CD4-positive, alpha-beta T cell treated with Interferon alpha-2 for 1 hour (primary cell): ENCODE measurements around the gene CLIC5.

Experiments
- DNase-seq, 2 donors: peaks; one replicate each; pipeline ENCODE4 v3.0.0-alpha.2; 2020 to 2022

CLIC5 gene

DNA sequence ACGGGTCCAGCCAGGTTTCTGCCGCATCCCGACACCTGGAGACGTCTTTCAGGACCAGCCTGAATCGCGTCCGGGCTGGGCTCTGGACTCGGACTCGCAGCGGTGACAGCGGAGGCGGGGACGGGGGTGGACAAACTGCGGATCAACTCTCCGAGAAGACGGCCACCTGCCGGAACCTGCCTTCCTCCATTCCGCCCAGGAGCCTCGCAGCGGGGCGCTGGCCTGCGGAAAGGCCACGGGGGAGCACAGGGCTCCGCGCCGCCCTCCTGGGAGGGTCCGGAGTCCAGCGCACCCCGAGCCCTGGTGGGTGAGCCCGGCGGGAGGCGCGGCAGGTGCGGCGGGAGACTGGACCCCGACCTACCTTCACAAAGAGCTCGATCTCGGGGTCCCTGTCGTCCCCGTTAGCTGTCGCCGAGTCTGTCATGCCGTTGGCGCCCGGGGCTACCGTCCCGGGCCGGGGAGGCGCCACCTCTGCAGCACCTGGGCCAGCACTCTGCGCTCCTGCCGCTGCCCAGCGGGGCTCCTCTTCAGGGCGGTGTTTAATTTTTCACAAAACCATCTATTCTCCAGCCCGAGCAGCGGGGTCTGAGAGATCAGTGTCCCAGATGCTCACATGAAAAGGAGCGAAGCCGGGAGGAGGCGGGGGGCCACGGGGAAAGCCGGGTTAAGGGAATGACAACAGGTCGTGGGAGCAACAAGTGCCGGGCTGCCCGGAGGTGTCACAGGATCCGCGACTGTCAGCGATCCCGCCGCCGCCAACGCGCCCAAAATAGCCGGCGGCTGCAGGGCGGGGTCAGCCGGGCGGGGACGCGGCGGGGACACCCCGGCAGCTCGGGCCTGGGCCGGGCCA is at the start of gene CLIC5:
Gene CLIC5 (minus strand): TSS at position 742 of the 850 bp plus-strand sequence. CDS start 318 bp downstream, at position 424.
- DNase-seq, result peak; percentile 8 to 44

DNA sequence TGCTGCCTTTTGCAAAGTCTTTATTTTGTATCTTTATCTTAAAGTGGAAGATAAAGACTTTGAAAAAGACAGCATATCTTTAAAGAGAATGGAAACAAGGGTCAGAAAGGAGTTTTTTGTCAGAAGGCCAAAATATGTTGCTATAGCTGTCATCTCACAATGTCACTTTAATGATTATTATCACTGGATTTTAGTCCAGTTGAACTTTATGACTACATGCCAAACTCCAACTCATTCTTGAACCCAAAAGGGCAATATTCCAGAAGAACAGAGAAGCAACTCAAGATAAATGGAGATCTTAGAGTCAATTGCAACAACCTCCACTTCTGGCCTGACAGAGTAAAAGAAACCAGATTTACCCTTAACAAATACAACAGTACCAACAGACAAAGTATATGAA is 47.3 kb upstream of the CLIC5 start:
- DNase-seq, result no peak

DNA sequence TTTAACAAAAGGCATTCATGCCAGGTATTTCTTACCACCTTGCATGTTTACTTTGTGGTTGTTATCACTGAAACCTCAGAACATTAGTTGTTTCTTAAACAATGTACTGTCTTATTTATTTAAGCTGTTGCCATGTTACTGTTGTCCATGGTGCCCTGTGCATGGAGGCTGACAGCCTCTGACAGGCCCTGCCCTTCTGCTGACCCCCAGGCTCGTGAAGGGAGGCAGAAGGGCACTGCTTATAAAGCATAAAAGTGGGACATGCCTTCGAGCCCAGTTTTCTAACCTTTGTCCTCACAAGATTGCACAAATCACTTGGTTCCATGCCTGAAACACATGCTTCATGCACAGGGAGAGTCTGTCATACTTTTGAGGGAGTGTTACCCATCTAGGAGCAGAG is 46.7 kb upstream of the CLIC5 start:
- DNase-seq, result no peak

DNA sequence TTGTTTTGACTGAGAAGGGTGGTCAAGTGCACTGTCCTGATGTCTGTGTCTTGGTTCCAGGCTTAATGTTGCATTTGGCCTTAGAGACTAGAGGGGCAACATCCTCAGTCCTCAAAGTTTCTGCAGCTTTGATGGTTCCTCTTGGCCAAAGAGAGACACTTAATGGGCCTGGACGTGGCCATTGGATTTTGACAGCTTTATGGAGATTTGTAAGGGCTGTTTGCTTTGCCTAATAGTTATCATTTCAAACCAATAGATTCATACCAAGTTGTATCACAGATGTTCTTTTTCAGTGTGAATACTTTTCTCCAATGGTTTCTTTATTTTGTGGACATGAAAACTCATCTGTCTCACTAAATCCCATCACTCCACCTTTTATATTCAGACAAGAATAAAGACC is 45.8 kb upstream of the CLIC5 start:
- DNase-seq, result no peak

DNA sequence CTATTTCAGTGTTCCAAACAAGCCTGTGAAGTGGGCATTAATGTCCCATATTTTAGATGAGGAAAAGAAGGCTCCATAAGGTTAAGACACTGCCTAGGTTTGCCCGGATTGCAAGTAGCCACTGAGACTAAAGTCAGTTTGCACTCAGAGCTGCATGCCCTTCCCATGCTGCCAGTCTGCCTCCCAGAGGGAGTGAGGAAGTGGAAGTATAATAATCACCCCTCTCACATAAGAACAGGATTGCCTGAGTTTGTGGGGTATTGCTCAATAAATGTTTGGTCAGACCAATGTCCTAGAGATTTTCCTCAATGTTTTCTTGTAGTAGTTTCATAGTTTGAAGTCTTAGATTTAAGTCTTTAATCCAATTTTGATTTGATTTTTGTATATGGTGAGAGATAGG is 43.9 kb upstream of the CLIC5 start:
- no peak for DNase-seq

DNA sequence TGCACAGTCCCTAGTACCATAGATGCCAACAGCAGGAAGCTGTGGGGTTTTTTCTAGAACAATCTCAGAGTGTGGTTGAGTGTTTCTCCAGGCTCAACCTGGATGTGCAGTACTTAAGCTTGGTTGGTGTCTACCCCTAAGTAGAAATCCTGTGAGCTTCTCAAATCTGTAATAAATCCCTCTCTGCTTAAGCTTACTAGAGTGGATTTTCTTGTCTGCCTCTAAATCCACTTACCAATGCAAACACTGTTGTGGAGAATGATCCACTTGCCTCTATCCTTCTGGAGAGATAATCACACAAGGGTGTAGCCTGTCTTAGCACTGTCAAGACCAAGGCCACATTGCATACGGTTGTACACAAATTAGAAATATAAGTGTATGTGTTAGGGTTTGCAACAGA is 43.3 kb upstream of the CLIC5 start:
- DNase-seq, result no peak

DNA sequence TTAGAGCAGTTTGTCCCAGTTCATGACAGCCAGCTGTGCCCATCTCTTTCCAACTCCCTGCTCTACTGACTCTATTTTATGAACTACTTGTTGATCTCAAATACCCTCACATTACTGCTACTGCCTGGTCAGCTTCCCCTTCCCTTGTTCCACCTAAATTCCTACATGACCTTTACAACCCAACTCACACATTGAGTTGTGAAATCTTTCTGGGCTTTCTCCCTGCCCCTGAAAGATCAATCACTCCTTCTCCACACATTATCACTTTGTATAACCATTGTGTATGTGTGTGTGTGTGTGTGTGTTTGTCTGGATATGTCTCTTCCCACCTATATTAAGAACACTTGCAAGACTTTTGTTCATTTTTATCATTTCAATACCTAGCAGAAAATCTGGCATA is 42.1 kb upstream of the CLIC5 start:
- DNase-seq, result no peak

DNA sequence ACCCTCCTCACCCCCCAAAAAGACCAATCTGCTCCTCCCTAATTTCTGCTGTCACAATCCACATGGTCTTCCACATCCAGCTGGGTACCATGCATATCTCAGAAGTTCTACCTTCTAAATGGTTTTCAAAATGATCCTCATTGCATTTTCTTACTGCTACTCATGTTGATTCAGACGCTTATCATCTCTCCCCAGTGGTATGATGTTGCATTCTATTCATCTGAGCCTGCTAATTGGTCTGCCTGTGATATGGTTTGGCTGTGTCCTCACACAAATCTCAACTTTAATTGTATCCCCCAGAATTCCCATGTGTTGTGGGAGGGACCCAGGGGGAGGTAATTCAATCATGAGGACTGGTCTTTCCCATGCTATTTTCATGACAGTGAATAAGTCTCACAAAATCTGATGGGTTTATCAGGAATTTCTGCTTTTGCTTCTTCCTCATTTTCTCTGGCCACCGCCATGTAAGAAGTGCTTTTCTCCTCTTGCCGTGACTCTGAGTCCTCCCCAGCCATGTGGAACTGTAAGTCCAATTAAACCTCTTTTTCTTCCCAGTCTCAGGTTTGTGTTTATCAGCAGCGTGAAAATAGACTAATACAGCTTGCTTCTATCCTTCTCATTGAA is 41.4 kb upstream of the CLIC5 start:
- DNase-seq, result no peak

DNA sequence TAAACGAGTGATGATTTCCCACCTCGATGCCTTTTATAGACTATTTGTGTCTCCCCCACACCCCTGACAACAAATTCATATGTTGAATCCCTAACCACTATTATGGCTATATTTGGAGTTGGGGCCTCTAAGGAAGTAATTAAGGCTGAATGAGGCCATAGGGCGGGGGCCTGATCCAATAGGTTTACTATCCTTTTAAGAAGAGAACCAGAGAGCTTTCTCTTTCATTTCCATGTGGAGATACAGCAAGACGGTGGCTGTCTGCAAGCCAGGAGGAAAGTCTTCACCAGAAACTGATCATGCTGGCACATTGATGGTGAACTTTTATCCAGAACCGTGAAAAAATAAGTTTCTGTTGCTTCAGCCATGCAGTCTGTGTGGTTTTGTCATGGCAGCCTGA is 38.9 kb upstream of the CLIC5 start:
- no peak for DNase-seq

DNA sequence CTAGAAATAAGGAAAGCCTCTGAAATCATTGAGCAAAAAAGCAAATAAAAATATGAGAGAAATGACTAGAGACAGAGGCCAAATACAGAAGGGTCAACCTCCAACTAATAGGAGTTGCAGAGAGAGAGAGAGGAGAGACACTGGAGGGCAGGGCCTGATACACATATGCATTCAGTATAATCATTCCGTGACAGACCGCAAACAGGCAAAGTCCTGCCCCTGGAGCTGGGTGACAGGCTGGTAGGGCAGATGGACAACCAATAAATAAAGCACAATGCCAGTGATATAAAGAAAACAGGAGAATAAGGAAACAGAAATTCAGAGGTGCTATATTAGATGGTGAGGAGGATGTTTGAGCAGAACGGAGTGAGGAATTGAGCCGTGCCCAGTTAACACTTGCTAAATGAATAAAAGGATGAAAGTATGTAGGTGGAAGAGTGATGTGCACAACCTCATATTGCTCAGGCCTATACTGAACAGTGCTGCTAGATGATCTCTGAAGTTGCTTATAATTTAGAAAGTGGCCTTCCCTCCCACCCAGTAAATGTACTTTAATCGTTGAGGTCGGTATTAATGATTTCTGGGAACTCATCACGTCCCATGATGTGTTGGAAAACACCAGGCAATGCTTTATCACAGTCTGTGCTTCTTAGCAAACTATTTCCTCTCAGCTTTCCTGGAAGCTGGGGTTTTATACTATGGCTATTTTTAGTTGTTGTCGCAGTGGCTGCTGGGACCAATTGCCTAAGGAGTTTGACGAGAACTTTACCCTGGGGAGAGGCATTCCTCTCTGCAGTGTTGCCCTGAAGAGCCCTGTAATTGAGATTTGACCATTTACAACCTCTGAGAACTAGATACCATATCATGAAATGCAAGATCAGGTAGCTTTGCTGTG is 37.6 kb upstream of the CLIC5 start:
- DNase-seq, result peak in 1 of 2 donors; percentile 3

DNA sequence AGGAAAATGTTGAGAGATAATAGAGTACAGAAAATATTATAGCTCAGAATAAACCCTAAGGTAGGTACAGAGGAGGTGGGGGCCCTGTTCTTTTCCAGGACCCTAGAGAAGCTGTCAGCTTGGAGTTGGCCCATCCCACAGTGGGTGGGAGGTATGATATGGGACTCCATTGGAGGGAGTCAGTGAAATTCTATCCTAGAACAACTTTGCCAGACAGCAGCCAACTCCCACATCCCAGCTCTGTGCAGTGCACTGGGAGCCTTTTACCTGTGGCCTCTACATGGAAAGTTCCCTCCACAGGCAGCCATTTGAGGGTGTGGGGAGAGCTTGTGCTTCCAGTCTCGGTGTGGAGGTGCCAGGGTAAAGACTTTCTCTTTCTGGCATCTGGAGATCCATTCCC is 36.8 kb upstream of the CLIC5 start:
- DNase-seq, result no peak

DNA sequence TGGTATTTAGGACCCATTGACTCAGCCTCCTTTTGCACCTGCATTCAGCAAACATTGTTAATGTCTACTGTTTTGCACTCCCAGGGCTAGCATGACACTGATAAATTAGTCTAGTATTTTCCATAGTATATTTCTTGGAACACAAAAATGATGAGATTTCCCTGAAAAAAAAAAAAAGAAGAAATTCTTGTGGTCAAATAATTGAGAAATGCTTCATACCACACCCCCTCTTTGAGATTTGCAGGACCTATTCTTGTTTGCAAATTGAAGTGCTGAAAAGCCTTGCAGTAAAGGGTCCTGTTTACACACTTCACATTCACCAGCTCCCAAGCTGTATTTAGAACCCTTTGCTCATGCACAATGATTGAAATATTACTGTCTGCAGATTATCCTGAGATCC is 36.3 kb upstream of the CLIC5 start:
- no peak for DNase-seq

DNA sequence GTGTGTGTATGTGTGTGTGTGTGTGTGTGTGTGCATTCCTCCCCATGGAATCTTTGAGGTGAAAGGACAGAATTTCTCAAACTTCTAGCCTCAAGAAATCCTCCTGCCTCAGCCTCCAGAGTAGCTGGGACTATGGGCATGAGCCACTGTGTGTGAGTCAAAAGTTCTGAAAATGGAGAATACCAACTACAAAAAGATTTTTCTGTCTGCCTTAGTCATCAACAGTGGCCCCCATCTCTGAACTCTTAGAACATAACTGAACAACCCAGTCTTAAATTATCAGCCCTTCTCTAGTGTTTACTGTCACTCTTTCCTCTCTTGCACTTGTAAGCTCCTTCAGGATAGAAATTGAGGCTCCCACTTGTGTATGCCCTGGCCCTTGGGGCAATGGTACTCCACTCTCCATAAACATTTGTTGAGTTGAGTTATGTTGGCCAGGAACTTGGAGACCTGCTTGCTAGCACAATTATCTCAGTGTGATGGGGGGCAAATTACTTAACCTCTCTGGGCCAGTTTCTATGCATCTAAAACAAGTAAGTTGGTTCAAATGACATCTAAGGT is 35.3 kb upstream of the CLIC5 start:
- no peak for DNase-seq

DNA sequence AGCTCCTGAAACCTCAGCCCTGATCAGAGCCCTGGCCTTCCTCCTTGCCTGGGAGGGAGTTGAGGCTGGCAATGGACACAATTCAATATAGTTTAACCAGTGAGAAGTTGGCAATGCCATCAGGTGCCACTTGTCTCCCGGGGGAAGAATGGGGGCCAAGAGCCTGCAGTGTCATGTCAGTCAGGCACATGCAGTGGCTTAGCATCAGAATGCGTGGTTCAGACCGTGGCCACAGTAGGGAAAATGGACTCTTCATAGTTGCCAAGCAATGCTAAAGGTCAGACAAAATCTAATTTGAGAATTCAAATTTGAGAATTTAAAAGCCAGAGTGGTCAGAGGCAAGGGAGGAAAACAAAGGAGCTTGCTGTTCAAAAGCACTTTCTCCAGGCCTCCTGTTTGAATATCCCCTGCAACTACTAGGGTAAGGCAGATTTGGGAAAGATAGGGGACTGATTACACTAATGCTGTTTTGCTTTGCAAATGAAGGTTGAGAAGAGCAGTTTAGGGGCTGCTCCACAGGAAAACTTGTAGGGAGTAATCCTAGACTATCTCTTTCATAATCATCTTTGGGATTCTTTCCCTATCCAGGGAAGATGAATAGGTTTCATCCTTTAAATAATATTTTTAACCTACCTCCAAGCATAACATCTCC is 33.1 kb upstream of the CLIC5 start:
- no peak for DNase-seq

DNA sequence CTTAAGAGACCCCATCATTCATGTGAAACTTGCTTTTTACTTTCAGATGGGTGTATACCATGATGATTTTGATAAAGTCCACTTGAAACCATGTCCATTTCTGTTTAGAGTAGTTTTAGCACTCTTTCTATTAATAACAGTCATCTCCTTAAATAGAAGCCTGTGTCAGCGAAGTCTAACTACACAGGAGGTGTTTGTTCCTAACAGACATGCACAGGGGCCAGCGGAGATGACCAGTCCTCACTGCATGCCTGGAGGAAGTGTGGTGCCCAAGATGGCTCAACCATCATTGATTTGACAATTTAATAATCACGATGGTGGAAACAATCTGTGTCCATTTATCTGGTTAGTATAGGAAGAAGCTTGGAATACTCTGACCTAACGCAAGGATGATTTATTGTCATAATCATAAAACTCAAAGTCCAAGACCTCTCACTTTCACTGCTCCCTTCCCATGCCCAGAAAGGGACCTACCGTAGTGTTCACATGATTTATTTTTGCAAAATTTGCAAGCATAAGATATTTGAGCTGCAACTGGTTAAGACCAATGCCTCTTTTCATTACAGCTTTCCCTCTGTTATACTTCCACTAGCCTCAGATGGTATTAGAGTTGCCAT is 31.0 kb upstream of the CLIC5 start:
- no peak for DNase-seq

DNA sequence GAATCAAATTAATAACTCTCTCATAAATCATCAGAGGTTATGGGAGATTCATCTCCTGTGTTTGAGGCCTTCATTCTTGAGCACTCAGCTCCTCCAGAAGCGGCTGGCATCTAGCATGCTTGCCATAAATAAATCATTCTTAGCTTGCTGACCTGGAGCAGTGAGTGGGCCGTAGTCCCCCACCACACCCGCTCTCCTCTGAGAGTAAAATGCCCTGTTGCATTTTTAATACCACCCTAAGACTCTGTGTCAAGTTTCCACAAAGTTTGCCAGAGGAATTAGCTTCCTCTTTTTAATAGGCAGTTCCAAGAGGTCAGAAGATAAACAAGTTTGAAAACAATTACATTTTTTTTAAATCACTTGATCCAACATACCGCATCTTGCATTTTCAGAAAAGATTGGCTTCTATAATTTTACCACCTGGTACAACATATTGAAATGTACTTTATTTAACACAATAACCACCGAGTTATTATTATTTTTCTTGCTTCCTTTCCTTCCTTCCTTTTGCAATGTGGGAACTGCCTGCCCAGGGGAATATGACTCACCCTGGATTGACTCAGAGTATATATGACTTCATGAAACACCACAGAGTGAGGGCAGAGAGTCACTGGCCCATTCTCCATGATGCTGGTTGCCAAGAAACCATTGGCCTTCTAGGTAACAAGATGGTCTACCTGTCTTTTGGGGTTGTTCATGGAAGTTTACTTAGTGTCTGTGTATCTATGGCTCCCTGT is 29.4 kb upstream of the CLIC5 start:
- no peak for DNase-seq

DNA sequence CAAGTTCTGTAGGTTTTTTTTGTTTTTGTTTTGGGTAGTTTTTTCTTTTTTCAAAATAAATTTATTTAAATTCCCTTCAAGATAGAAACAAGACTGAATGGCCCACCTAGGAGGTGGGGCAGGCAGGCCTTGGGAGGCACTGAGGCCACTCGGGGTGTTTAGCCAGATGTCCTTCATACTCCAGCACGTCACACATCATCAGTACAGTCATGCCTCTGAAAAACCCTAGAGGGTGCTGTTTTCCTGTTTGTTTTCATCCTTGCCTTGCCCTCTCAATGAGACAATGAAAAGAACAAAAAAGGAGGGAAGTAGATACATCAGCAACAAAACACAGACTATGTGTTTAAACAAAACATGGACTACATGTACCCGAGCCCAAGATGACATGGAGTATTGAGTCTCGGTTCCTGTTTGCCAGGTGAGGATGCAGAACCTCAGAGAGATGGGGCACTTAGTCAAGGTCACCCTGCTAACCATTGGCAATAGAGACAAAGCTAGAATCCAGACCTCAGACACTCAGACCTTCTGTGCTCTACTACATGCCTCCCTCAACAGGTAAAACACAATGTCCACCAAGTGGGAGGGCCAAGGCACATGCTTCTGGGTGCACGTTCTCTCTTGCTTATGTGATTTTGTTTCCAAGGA is 26.8 kb upstream of the CLIC5 start:
- peak; percentile 2 to 41 for DNase-seq

DNA sequence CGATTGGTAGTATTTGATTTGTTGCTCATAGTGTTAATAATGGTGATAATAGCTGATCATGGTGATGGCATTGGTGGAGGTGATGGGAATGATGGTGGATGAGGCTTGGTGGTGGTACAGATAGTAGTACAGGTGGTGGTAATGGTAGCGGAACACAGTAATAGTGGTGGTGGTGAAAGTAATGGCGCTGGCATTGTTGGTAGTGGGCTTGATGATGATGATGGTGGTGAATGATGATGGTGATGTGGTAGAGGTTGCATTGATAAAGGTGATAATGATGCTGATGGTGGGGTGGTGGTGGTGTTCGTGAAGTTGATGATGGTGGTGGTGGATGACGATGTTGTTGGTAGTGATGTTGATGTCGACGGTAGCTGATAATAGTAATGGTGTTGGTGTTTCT is 24.6 kb upstream of the CLIC5 start:
- no peak for DNase-seq

DNA sequence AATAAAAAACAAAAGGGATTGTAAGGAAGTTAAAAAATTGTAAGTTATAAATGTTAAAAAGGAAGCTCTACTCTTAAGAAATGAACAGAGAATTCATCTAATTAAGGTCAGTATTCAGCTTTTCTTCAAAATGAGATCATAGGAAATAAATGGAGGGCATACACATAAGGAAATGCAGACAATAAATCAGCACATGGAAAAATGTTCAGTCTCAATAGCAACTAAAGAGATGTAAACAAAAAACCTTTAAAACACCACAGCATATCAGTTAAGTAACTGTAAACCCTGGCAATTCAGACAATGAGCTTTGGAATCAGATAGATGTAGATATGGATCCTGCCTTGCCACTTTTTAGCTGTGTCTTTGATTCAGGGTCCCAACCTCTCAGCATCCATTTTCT is 24.0 kb upstream of the CLIC5 start:
- no peak for DNase-seq

DNA sequence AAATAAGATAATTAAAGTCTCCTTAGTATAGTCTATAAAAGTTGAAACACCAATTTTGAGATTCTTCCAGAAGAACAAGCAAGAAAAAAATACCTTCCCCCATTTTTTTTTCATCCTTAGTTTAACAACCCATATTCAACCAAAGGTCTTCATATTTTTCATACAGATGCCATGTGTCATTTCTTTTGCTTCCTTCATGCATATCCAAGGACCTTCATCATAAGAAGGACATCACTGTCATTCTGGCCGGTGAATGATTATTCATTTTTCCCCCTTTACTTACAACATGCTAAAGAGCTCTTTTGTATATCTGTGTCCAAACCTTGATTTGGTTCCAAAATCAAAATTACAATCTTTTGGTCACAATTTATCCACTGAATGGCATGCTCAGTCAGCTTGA is 21.3 kb upstream of the CLIC5 start:
- no peak for DNase-seq

DNA sequence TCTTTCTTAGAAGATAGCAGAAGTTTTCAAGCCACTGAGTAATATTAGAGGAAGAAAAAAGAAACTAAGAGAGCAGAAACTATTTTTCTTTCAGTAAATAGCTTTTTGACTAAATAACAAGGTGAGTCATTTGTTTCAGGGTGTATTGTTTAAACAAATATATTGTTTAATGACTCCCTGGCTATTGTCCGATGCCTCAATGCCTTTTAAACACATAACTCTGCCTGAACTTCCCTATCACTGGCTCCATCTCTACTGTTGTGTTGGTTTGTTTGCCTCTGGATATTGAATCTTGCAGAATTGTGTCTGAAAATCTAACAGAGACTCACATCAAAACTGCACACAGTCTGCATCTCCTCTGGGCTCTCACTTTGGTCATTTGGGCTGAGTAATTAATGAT is 19.6 kb upstream of the CLIC5 start:
- DNase-seq, result no peak
